HL-60/S4 treated with phorbol 12-myristate 13-acetate at 8.2 ng/mL for 4 days and 3 days (cell line): ENCODE measurements around the gene SLC39A10.
"Not testable (repeated sequence)": the region's sequence is repeated elsewhere in the genome, so short reads cannot be mapped to it uniquely, and the experiment has no call there.

Experiments used
- in situ Hi-C: fragments of 300-500 bp; cut with MboI; formaldehyde crosslinking; loops from 2 replicates; pipeline ENCODE4 v1.15.0; 2022; ENCODE audit warnings: low sequenced_read_pairs

The SLC39A10 gene

GRCh38 chr2:195670191-195670590 lies 13.2 kb downstream of the SLC39A10 start:
- in situ Hi-C loops, result loop anchor here (25.0 kb wide), 1 partner anchor 183 kb away; no protein-coding TSS in a partner anchor

GRCh38 chr2:195671563-195671962 lies 14.5 kb downstream of the SLC39A10 start:
- in situ Hi-C loops, result loop anchor here (25.0 kb wide), 1 partner anchor 184 kb away; no protein-coding TSS in a partner anchor

- in situ Hi-C loops, result loop anchor here (25.0 kb wide), 1 partner anchor 185 kb away; no protein-coding TSS in a partner anchor
These were observed 15.6 kb downstream of the SLC39A10 start for GRCh38 chr2:195672674-195673073.

GRCh38 chr2:195674491-195675221 lies 17.6 kb downstream of the SLC39A10 start:
- in situ Hi-C loops, result loop anchor here (25.0 kb wide), 1 partner anchor 187 kb away; no protein-coding TSS in a partner anchor

GRCh38 chr2:195675783-195676427 lies 18.9 kb downstream of the SLC39A10 start:
- in situ Hi-C loops, result no loop called here

GRCh38 chr2:195677290-195677689 lies 20.3 kb downstream of the SLC39A10 start:
- in situ Hi-C loops, result no loop called here

- in situ Hi-C loops, result no loop called here
These were observed 20.9 kb downstream of the SLC39A10 start for GRCh38 chr2:195677884-195678283.

GRCh38 chr2:195682077-195682476 lies 25.1 kb downstream of the SLC39A10 start:
- in situ Hi-C loops, result no loop called here

- in situ Hi-C loops, result no loop called here
These were observed 26.1 kb downstream of the SLC39A10 start for GRCh38 chr2:195683174-195683573.

GRCh38 chr2:195686564-195686963 lies 29.5 kb downstream of the SLC39A10 start:
- in situ Hi-C loops, result no loop called here

GRCh38 chr2:195687320-195688086 lies 30.5 kb downstream of the SLC39A10 start:
- in situ Hi-C loops, result no loop called here

- in situ Hi-C loops, result not testable (repeated sequence)
These were observed 35.5 kb downstream of the SLC39A10 start for GRCh38 chr2:195692531-195692930.

- in situ Hi-C loops, result no loop called here
These were observed 37.5 kb downstream of the SLC39A10 start for GRCh38 chr2:195694553-195694952.

- in situ Hi-C loops, result no loop called here
These were observed 38.1 kb downstream of the SLC39A10 start for GRCh38 chr2:195695002-195695631.

GRCh38 chr2:195696012-195696411 lies 39.0 kb downstream of the SLC39A10 start:
- in situ Hi-C loops, result no loop called here

GRCh38 chr2:195697681-195698220 lies 40.7 kb downstream of the SLC39A10 start:
- in situ Hi-C loops, result no loop called here

- in situ Hi-C loops, result no loop called here
These were observed 43.5 kb downstream of the SLC39A10 start for GRCh38 chr2:195700480-195700879.

GRCh38 chr2:195706161-195706900 lies 49.3 kb downstream of the SLC39A10 start:
- in situ Hi-C loops, result no loop called here

- in situ Hi-C loops, result no loop called here
These were observed 53.1 kb downstream of the SLC39A10 start for GRCh38 chr2:195709901-195710806.
